Measurements from ENCODE around the gene NPS.

DNA sequence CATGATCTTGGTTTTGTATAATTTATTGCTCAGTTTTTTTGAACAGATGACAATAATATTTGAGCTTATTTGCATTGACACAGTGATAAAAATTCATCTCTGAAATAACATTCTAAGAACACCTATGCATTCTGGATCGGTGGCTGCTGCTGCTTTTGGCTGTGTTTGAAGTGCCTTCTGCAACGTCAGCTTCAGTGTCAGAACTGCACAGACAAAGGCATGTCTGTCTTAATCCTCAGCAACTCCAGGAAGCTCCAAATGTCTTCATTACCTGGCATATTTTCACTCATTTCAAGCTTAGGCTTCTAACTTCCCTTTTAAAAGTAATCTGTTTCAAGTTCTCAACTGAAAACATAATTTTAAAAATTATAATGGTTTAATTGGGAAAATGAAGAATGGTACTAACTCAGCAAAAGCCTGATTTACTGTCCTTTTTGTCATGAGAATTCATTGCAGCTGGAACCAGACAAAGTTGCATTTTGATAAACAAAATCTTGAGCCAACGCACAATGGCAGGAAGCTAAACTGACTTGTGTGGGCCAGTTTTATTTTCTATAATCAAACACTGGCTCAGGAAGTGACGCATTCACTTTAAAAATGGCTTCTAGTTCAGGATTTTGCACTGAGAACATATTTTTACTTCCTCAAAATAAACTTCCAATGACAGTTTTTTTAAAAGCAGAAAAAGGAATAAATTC lies 38.7 kb downstream of the NPS start:
- no peak for TF ChIP-seq POLR2A (IDR thresholded peaks at IDR 0.05)
- TF ChIP-seq, protein P1, sequence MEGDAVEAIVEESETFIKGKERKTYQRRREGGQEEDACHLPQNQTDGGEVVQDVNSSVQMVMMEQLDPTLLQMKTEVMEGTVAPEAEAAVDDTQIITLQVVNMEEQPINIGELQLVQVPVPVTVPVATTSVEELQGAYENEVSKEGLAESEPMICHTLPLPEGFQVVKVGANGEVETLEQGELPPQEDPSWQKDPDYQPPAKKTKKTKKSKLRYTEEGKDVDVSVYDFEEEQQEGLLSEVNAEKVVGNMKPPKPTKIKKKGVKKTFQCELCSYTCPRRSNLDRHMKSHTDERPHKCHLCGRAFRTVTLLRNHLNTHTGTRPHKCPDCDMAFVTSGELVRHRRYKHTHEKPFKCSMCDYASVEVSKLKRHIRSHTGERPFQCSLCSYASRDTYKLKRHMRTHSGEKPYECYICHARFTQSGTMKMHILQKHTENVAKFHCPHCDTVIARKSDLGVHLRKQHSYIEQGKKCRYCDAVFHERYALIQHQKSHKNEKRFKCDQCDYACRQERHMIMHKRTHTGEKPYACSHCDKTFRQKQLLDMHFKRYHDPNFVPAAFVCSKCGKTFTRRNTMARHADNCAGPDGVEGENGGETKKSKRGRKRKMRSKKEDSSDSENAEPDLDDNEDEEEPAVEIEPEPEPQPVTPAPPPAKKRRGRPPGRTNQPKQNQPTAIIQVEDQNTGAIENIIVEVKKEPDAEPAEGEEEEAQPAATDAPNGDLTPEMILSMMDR (IDR thresholded peaks at IDR 0.05) = no peak
